Endothelial cell (in vitro differentiated cells): Measurements from ENCODE around the gene CBARP. TPM values are rescaled to one million over a fixed set of nuclear protein-coding genes. Genes with fewer than 3 reads are reported as not detected.
A peak's percentile ranks its signal among the peaks of the same experiment; 100 is the strongest.

Experiments used
- DNase-seq: peaks from one replicate; pipeline ENCODE4 v3.0.0; 2021; ENCODE audit warnings: low spot score
- H3K27ac Mint-ChIP-seq: one replicate; pipeline ENCODE4 v1.8.0; 2021; ENCODE audit warnings: mixed read lengths, inconsistent platforms; ENCODE audit not compliant: unreplicated experiment
- H3K27me3 Mint-ChIP-seq: one replicate; pipeline ENCODE4 v1.8.0; 2021; ENCODE audit warnings: mild to moderate bottlenecking, moderate library complexity, mixed read lengths, inconsistent platforms; ENCODE audit not compliant: unreplicated experiment
- H3K36me3 Mint-ChIP-seq: one replicate; pipeline ENCODE4 v1.8.0; 2021; ENCODE audit warnings: mild to moderate bottlenecking, low read depth, mixed read lengths, inconsistent platforms; ENCODE audit not compliant: unreplicated experiment
- H3K4me1 Mint-ChIP-seq: one replicate; pipeline ENCODE4 v1.8.0; 2021; ENCODE audit warnings: mild to moderate bottlenecking, mixed read lengths, inconsistent platforms; ENCODE audit not compliant: unreplicated experiment
- H3K4me3 Mint-ChIP-seq: one replicate; pipeline ENCODE4 v1.8.0; 2021; ENCODE audit warnings: mild to moderate bottlenecking, mixed read lengths, inconsistent platforms; ENCODE audit not compliant: unreplicated experiment
- H3K9me3 Mint-ChIP-seq: one replicate; pipeline ENCODE4 v1.8.0; 2021; ENCODE audit warnings: mixed read lengths, inconsistent platforms; ENCODE audit not compliant: unreplicated experiment
- total RNA-seq: library from RNA; stranded (reverse); fragmentation: NEBNext Ultra II Directional; extraction: Animal tissue kit (Norgen Biotek cat#: 25700); gene quantifications from one replicate; pipeline ENCODE4 v1.2.1, GENCODE V29; 2021; ENCODE audit not compliant: unreplicated experiment
- TF ChIP-seq, protein P1 (sequence below): fragments of 200-600 bp; sonication (generic); IDR thresholded peaks from one replicate; pipeline ENCODE4 v1.5.0; 2021; ENCODE audit warnings: antibody characterized with exemption; ENCODE audit not compliant: unreplicated experiment

Gene CBARP
- total RNA-seq, 1 donor from 2014 or later: 10.4 TPM

DNA sequence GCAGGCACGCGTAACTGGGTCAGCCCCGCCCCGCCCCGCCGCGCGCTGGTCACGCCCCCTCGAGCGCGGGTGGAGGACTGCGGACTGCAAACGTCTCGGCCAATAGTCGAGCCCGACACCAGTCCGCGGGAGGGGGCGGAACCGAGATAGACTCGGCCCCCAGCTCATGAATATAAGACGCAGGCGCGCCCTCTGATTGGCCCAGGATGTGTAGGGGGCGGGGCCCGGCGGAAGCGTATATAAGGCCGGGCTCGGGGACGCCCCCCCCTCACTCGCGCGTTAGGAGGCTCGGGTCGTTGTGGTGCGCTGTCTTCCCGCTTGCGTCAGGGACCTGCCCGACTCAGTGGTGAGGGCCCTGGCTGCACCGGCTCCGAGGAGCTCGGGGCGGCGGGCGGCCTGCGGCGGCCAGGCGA, 31.3 kb upstream of the CBARP start, which contains the start of gene CIRBP:
TSS of gene CIRBP (plus strand) at position 268 of the 413 bp plus-strand sequence. CDS start 1,602 bp downstream, outside the sequence.
- peak within 1 kb of the TSS; percentile 94 for H3K4me3 Mint-ChIP-seq
- TF ChIP-seq, protein P1, sequence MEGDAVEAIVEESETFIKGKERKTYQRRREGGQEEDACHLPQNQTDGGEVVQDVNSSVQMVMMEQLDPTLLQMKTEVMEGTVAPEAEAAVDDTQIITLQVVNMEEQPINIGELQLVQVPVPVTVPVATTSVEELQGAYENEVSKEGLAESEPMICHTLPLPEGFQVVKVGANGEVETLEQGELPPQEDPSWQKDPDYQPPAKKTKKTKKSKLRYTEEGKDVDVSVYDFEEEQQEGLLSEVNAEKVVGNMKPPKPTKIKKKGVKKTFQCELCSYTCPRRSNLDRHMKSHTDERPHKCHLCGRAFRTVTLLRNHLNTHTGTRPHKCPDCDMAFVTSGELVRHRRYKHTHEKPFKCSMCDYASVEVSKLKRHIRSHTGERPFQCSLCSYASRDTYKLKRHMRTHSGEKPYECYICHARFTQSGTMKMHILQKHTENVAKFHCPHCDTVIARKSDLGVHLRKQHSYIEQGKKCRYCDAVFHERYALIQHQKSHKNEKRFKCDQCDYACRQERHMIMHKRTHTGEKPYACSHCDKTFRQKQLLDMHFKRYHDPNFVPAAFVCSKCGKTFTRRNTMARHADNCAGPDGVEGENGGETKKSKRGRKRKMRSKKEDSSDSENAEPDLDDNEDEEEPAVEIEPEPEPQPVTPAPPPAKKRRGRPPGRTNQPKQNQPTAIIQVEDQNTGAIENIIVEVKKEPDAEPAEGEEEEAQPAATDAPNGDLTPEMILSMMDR: peak; percentile 29

DNA sequence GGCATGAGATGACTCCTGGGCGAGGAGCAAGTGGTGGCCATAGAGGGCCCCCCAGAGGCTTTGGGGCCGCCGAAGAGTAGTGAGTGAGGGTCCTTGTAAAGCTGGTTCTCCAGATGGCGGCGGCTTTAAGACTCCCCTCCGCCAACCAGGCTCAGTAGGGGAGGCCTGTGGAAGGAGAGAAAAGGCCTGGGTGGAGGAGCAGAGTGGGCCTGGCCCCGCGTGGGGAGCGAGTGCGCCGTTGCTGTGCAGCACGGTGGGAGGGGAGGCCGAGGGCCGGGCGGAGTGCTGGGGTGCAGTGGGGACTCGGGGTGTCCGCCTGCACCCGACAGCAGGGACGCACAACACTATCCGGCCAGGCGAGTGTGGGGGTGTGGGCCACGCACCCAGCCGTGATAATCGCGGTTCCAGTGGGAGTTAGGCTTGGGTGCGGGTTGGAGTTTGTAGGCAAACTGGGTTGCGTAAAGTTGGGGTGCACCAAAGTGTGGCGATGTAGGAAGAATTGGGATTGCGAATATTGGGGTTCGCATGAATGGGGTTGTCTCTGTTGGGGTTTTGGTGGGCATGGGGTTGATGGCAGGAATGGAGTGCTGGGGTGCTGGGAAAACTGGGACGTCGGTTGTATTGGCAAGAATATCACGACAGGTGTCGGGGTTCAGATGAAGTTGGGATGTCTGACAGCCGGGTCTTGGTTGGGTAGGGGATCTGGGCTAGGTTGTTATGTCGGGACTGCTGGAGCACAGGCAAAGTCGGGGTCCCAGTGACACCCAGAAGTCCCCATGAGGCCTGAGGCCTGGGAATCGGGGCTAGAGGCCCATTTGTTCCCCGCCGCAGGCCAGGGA, 30.6 kb upstream of the CBARP start:
- DNase-seq: no peak
- peaks cover 23% of the 10 kb centered on the region for H3K27me3 Mint-ChIP-seq
- peak overlapping the region; percentile 76 for H3K27ac Mint-ChIP-seq
- no peaks in the 10 kb centered on the region for H3K9me3 Mint-ChIP-seq
- TF ChIP-seq, protein P1: no peak
- peak overlapping the region; percentile 83 for H3K4me3 Mint-ChIP-seq
- H3K36me3 Mint-ChIP-seq: peaks cover 23% of the 10 kb centered on the region
- peaks cover 35% of the 10 kb centered on the region for H3K4me1 Mint-ChIP-seq

More for the DNA sequence above, 31.3 kb upstream of the CBARP start, which contains the start of gene CIRBP:
- peaks cover 41% of the 10 kb centered on the region for H3K4me1 Mint-ChIP-seq
- DNase-seq: peak; percentile 99
- H3K9me3 Mint-ChIP-seq: no peaks in the 10 kb centered on the region
- peaks cover 30% of the 10 kb centered on the region for H3K36me3 Mint-ChIP-seq
- peak within 1 kb of the TSS; percentile 91 for H3K27ac Mint-ChIP-seq
- H3K27me3 Mint-ChIP-seq: peaks cover 24% of the 10 kb centered on the region

DNA sequence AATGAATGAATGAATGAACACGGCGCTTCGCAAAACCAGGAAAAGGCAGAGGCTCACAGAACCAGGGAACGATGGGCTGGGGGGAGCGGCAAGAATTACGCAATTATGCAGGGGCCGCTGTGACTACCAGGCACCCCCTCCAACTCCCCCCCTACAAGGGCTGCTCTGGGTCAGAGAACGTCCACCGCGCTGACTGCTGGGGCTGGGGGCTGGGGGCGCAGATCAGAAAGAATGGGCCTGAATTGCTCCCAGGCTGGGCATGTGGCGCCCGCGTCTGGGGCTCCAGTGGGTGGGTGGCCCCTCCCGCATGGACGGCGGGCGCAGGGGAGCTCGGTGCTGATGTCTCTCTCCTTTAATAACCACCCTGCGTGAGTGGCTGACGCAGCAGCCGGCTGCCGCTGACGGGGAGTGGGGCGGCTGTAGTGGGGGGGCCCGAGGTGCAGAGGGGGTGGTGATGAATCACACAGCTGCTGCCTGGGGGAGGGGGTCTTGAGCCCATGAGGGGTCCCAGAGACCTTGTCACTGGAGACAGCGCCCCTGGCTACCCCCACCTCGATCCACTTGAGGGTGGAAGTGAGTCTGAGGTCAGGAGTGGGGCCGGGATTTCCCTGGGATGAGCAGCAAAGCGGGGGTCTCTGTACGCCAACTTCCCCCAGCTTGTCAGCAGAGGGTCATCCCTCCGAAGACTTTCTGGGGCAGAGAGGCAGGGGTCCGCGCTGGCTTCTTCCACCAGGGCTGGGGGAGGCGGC, 29.8 kb upstream of the CBARP start:
- H3K36me3 Mint-ChIP-seq: peaks cover 17% of the 10 kb centered on the region
- H3K4me1 Mint-ChIP-seq: peaks cover 30% of the 10 kb centered on the region
- peaks cover 20% of the 10 kb centered on the region for H3K27me3 Mint-ChIP-seq
- TF ChIP-seq, protein P1: no peak
- no peaks in the 10 kb centered on the region for H3K9me3 Mint-ChIP-seq
- H3K4me3 Mint-ChIP-seq: peak overlapping the region; percentile 40
- no peak for DNase-seq
- peak overlapping the region; percentile 72 for H3K27ac Mint-ChIP-seq

DNA sequence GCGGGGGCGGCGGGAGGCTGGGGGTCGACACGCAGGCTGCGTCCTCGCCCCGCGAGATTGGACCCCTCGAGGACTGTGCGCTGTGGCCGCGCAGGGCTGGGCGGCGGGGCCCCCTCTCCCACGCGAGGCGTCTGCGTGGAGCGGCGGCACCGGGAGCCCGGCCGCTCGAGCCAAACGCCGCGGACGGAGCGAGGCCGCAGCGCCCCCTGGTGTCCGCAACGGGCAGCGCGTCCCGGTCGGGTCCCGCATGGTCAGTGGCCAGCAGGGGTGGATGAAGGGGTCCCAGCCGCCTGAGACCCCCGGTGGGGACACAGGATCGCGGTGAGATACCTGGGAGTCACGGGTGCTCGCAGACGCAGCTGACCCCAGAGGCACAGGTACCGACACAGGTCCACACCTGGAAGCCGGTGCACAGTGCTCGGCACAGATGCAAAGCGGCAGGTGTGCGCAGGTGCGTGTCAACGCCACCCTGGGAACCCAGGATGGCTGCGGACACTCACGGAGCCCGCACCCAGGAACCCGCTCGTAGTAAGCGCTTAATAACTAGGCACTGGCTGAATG, 29.2 kb upstream of the CBARP start:
- Mint-ChIP-seq H3K36me3 (peaks cover 13% of the 10 kb centered on the region), H3K27me3 (peaks cover 17% of the 10 kb centered on the region), H3K4me1 (peaks cover 31% of the 10 kb centered on the region), H3K4me3 (peak overlapping the region; percentile 40), H3K9me3 (no peaks in the 10 kb centered on the region), H3K27ac (peak overlapping the region; percentile 72)
- TF ChIP-seq, protein P1: peak; percentile 100
- peak; percentile 89 for DNase-seq
